A549 (cell line): Measurements from ENCODE around the gene MOV10L1. TPM values are rescaled to one million over a fixed set of nuclear protein-coding genes. Genes with fewer than 3 reads are reported as not detected.

ENCODE experiments used
- ATAC-seq, 2 experiments: fragments of 200-7000 bp in 1 of 2; fragments of >200 bp in 1 of 2; cut with Nextera tagmentation in 1 of 2; cut with Tn5 transposase in 1 of 2; 3 replicates each; pipeline versions ENCODE4 v1.8.0 to v1.9.1; 2018 to 2020; ENCODE audit warnings: mild to moderate bottlenecking in 1 of 2, moderate library complexity in 1 of 2
- CTCF ChIA-PET: fragments of 300-600 bp; sonication (Branson Sonifier 250); formaldehyde crosslinking; extraction: SDS; loops from one replicate; lab custom pipeline; 2021; ENCODE audit warnings: antibody characterized with exemption, inconsistent platforms; lab: Yijun Ruan, JAX
- POLR2A ChIA-PET: fragments of 350-600 bp; formaldehyde crosslinking; extraction: SDS; loops from one replicate; lab custom pipeline; 2021; ENCODE audit warnings: antibody characterized with exemption, inconsistent platforms; lab: Yijun Ruan, JAX
- DNase-seq, 2 experiments: peaks; one replicate each; pipeline versions ENCODE4 v3.0.0 to v3.0.0-alpha.2; 2011 to 2016; ENCODE audit warnings: low read depth in 1 of 2, low spot score in 1 of 2
- FAIRE-seq: peaks from 2 replicates; lab custom pipeline; 2011; peaks lifted over from hg19 to GRCh38; lab: Jason Lieb, UNC
- H3K27ac ChIP-seq, 2 experiments: fragments of >200 bp; sonication (Bioruptor Twin); formaldehyde crosslinking; 3 replicates each; pipeline ENCODE4 v1.5.1; 2016 to 2017
- H3K4me1 ChIP-seq: fragments of >200 bp; sonication (Bioruptor Twin); formaldehyde crosslinking; 3 replicates; pipeline ENCODE4 v1.6.1; 2016
- H3K4me2 ChIP-seq: fragments of >200 bp; sonication (Bioruptor Twin); formaldehyde crosslinking; 3 replicates; pipeline ENCODE4 v1.6.1; 2016
- H3K4me3 ChIP-seq: fragments of >200 bp; sonication (Bioruptor Twin); formaldehyde crosslinking; 3 replicates; pipeline ENCODE4 v1.5.1; 2016
- H3K9me3 ChIP-seq: fragments of >200 bp; sonication (Bioruptor Twin); formaldehyde crosslinking; 3 replicates; pipeline ENCODE4 v1.6.1; 2016
- CBX2 ChIP-seq: fragments of 200-600 bp; sonication (generic); IDR thresholded peaks from 2 replicates; pipeline ENCODE4 v1.6.1; 2016; ENCODE audit warnings: low read depth, mild to moderate bottlenecking, borderline replicate concordance
- CBX8 ChIP-seq: fragments of 200-600 bp; sonication (generic); IDR thresholded peaks from 2 replicates; pipeline ENCODE4 v1.6.1; 2016
- CHD4 ChIP-seq: fragments of 200-600 bp; sonication (generic); IDR thresholded peaks from 2 replicates; pipeline ENCODE4 v1.6.1; 2016; ENCODE audit warnings: antibody characterized with exemption, mild to moderate bottlenecking, borderline replicate concordance
- FOSB ChIP-seq: fragments of 250-450 bp; sonication (Bioruptor Pico); IDR thresholded peaks from 2 replicates; pipeline ENCODE4 v1.5.0; 2020; ENCODE audit warnings: mild to moderate bottlenecking, moderate library complexity
- FOSL2 ChIP-seq, 2 experiments: fragments of 450-650 bp in 1 of 2; fragments of >200 bp in 1 of 2; sonication (Bioruptor Twin) in 1 of 2; formaldehyde crosslinking; IDR thresholded peaks; 2 replicates each; pipeline versions ENCODE4 v1.5.0 to v1.6.1; 2016 to 2020; ENCODE audit warnings: mild to moderate bottlenecking in 1 of 2, moderate library complexity in 1 of 2
- FOXS1 ChIP-seq: fragments of 250-450 bp; sonication (Bioruptor Pico); IDR thresholded peaks from 2 replicates; pipeline ENCODE4 v1.5.0; 2020; ENCODE audit warnings: mild to moderate bottlenecking, moderate library complexity
- HDAC2 ChIP-seq: fragments of 200-600 bp; sonication (generic); IDR thresholded peaks from 2 replicates; pipeline ENCODE4 v1.6.1; 2016
- HOXB5 ChIP-seq: fragments of 250-450 bp; sonication (Bioruptor Pico); IDR thresholded peaks from 2 replicates; pipeline ENCODE4 v1.5.0; 2020; ENCODE audit warnings: mild to moderate bottlenecking, moderate library complexity
- JUN ChIP-seq, 2 experiments: fragments of >200 bp; sonication (Bioruptor Twin); formaldehyde crosslinking; IDR thresholded peaks; 2 replicates in 1 of 2; 3 replicates in 1 of 2; pipeline ENCODE4 v1.6.1; 2016 to 2017
- MAZ ChIP-seq: fragments of 150-350 bp; IDR thresholded peaks from 2 replicates; pipeline ENCODE4 v1.6.1; 2014; ENCODE audit warnings: antibody characterized with exemption, low read depth, low read length, borderline replicate concordance
- NFE2L2 ChIP-seq: fragments of 150-350 bp; conservative IDR thresholded peaks from 2 replicates; pipeline ENCODE4 v1.6.1; 2014; ENCODE audit warnings: low read length
- NPAS2 ChIP-seq: fragments of 250-450 bp; sonication (Bioruptor Pico); IDR thresholded peaks from 2 replicates; pipeline ENCODE4 v1.8.0; 2022; ENCODE audit warnings: mild to moderate bottlenecking, moderate library complexity, borderline replicate concordance
- RCOR1 ChIP-seq: fragments of 150-350 bp; IDR thresholded peaks from 2 replicates; pipeline ENCODE4 v1.6.1; 2014; ENCODE audit warnings: antibody characterized with exemption, low read length, low read depth
- RFX5 ChIP-seq: fragments of 450-650 bp; IDR thresholded peaks from 2 replicates; pipeline ENCODE4 v1.7.1; 2014; ENCODE audit warnings: antibody characterized with exemption, mild to moderate bottlenecking, moderate library complexity
- RNF2 ChIP-seq: fragments of 200-600 bp; sonication (generic); IDR thresholded peaks from 2 replicates; pipeline ENCODE4 v1.6.1; 2016; ENCODE audit warnings: low read depth, mild to moderate bottlenecking, antibody characterized with exemption, moderate library complexity, borderline replicate concordance
- TFCP2L1 ChIP-seq: fragments of 250-450 bp; sonication (Bioruptor Pico); IDR thresholded peaks from 2 replicates; pipeline ENCODE4 v1.5.0; 2021; ENCODE audit warnings: mild to moderate bottlenecking
- TP53 ChIP-seq: fragments of 250-450 bp; sonication (Bioruptor Pico); IDR thresholded peaks from 2 replicates; pipeline ENCODE4 v1.5.0; 2021; ENCODE audit warnings: mild to moderate bottlenecking, moderate library complexity
- ZC3H11A ChIP-seq: fragments of 450-650 bp; IDR thresholded peaks from 2 replicates; pipeline ENCODE4 v1.6.1; 2014; ENCODE audit warnings: antibody characterized with exemption, mild to moderate bottlenecking
- ZSCAN20 ChIP-seq: fragments of 250-450 bp; sonication (Bioruptor Pico); IDR thresholded peaks from 2 replicates; pipeline ENCODE4 v1.8.0; 2022; ENCODE audit warnings: mild to moderate bottlenecking, moderate library complexity
- WGBS: methylation state at CpG from one replicate; pipeline ENCODE4 v1.1.6; 2017; ENCODE audit errors: missing lambda C conversion rate; 5-methylcytosine and 5-hydroxymethylcytosine counted together
- polyA plus RNA-seq, 4 experiments: library from polyadenylated mRNA; depleted of rRNA in 3 of 4; stranded (reverse); fragments of >200 nt; fragmentation: RNase III in 1 of 4; extraction: RNeasy Plus Mini Kit Qiagen cat#74134 plus additional on column Dnase treatment in 1 of 4; gene quantifications; 2 replicates in 3 of 4; 3 replicates in 1 of 4; pipeline ENCODE4 v1.2.3, GENCODE V29; 2011 to 2017
- TF ChIP-seq, protein P1 (sequence below): IDR thresholded peaks from 2 replicates; pipeline ENCODE4 v1.6.1; 2012
- TF ChIP-seq, protein P2 (sequence below): fragments of >200 bp; sonication (Bioruptor Twin); formaldehyde crosslinking; IDR thresholded peaks from 3 replicates; pipeline ENCODE4 v1.6.1; 2016
- TF ChIP-seq, protein P3 (sequence below): fragments of >200 bp; sonication (Bioruptor Twin); formaldehyde crosslinking; IDR thresholded peaks from 2 replicates; pipeline ENCODE4 v1.6.1; 2016
- TF ChIP-seq, protein P4 (sequence below): fragments of 150-350 bp; IDR thresholded peaks from 2 replicates; pipeline ENCODE4 v1.6.1; 2014; ENCODE audit warnings: low read depth, mild to moderate bottlenecking, low read length
- TF ChIP-seq, protein P5 (sequence below): fragments of 250-450 bp; sonication (Bioruptor Pico); IDR thresholded peaks from 2 replicates; pipeline ENCODE4 v1.5.0; 2021; ENCODE audit warnings: mild to moderate bottlenecking, moderate library complexity, borderline replicate concordance
- TF ChIP-seq, protein P6 (sequence below): IDR thresholded peaks from 2 replicates; pipeline ENCODE4 v1.6.1; 2012; ENCODE audit warnings: low read depth, borderline replicate concordance

Gene MOV10L1
- polyA plus RNA-seq, 2 of the 4 experiments (the other 2 are of a cell fraction) = 0.04 TPM

DNA sequence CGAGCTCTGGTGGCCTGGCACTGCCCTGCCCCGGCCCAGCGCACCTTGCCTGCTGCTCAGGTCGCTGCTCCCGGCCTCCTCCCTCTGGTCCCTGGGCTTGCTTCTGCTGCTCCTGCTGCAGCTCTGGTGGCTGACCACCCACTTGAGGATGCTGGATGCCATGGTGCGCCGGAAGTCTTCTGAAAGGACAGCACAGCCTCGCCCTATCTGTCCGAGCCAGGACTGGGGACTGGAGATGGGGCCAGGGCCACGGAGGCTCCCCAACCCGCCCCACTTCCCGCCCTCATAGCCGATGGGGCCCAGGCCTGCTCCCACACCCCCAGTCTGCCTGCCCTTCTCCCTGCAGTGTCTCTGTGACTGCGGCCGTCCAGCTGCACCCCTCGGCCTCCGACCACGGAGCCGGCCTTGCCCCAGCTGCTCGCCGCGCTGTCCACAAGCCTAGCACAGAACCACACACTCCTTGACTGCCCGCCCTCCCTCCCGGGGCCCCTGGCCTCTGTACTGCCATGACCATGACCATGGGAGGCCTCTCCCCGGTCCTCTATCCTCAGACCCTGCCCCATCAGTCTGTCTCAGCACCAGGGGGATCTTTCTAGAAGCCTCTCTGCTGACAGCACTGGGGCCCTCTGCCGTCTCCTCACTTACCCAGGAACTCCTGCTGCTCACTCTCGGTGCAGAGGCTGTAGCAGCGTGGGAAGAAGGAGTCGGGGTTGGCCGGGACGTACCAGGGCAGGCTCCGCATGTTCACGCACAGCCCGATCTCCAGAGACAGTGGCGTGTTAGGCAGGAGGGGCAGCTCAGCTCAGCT lies 44.4 kb upstream of the MOV10L1 start:
- H3K4me2 ChIP-seq = no peak overlapping the region
- H3K4me1 ChIP-seq = no peaks in the 10 kb centered on the region
- TF ChIP-seq FOXS1 (CRISPR knock-in tag) (no peak), TP53 (CRISPR knock-in tag) (no peak), JUN (IDR thresholded peaks at IDR 0.05) (no peak), RFX5 (no peak), CBX2 (no peak), NFE2L2 (no peak), RCOR1 (no peak)
- TF ChIP-seq, protein P1, sequence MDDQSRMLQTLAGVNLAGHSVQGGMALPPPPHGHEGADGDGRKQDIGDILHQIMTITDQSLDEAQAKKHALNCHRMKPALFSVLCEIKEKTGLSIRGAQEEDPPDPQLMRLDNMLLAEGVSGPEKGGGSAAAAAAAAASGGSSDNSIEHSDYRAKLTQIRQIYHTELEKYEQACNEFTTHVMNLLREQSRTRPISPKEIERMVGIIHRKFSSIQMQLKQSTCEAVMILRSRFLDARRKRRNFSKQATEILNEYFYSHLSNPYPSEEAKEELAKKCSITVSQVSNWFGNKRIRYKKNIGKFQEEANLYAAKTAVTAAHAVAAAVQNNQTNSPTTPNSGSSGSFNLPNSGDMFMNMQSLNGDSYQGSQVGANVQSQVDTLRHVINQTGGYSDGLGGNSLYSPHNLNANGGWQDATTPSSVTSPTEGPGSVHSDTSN = no peak
- TF ChIP-seq, protein P2, sequence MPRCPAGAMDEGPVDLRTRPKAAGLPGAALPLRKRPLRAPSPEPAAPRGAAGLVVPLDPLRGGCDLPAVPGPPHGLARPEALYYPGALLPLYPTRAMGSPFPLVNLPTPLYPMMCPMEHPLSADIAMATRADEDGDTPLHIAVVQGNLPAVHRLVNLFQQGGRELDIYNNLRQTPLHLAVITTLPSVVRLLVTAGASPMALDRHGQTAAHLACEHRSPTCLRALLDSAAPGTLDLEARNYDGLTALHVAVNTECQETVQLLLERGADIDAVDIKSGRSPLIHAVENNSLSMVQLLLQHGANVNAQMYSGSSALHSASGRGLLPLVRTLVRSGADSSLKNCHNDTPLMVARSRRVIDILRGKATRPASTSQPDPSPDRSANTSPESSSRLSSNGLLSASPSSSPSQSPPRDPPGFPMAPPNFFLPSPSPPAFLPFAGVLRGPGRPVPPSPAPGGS = no peak
- TF ChIP-seq, protein P3, sequence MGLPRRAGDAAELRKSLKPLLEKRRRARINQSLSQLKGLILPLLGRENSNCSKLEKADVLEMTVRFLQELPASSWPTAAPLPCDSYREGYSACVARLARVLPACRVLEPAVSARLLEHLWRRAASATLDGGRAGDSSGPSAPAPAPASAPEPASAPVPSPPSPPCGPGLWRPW = no peak
- no peak for DNase-seq
- ChIA-PET CTCF (no interaction called here), POLR2A (no interaction called here)
- 73% methylated on average over 22 of the region's 35 CpGs for WGBS
- ATAC-seq = peak in 1 of 2 experiments; percentile 35; a peak in 2 of 6 replicates
- H3K27ac ChIP-seq = no peak overlapping the region
- no peak for FAIRE-seq
- no peaks in the 10 kb centered on the region for H3K9me3 ChIP-seq
- no peak overlapping the region for H3K4me3 ChIP-seq

DNA sequence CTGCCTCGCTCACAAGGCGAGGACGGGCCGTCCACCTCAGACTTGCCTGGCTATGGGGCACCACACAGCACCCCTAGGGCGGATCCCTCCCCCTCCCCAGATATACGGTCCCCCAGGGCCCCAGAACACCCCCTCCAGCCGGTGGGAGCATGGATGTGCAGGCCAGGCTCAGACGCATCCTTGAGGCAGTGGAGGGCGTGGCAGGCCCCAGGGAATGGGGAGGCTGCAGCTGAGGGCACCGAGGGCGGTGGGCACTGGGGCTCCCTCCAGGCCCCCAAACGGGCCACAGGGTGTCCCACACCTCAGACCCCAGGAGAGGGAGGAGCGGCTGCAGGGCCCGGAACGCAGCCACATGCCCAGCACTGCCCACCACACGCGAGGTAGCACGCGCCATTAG lies 43.8 kb upstream of the MOV10L1 start:
- H3K27ac ChIP-seq = no peak overlapping the region
- no peak for DNase-seq
- H3K9me3 ChIP-seq = no peaks in the 10 kb centered on the region
- ATAC-seq = peak; percentile 32 to 41; a peak in 2 of 6 replicates
- H3K4me3 ChIP-seq = no peak overlapping the region
- WGBS = 100% methylated on average over 2 of the region's 19 CpGs
- no peak for TF ChIP-seq ZC3H11A
- TF ChIP-seq FOSL2 (IDR thresholded peaks at IDR 0.05) = no peak
- no peak for TF ChIP-seq FOSL2 (CRISPR knock-in tag; IDR thresholded peaks at IDR 0.05)
- TF ChIP-seq RNF2 = no peak
- TF ChIP-seq HOXB5 (CRISPR knock-in tag) = no peak
- no peak for TF ChIP-seq FOXS1 (CRISPR knock-in tag)
- TF ChIP-seq TFCP2L1 (CRISPR knock-in tag) = no peak
- TF ChIP-seq FOSB = no peak
- TF ChIP-seq, protein P4, sequence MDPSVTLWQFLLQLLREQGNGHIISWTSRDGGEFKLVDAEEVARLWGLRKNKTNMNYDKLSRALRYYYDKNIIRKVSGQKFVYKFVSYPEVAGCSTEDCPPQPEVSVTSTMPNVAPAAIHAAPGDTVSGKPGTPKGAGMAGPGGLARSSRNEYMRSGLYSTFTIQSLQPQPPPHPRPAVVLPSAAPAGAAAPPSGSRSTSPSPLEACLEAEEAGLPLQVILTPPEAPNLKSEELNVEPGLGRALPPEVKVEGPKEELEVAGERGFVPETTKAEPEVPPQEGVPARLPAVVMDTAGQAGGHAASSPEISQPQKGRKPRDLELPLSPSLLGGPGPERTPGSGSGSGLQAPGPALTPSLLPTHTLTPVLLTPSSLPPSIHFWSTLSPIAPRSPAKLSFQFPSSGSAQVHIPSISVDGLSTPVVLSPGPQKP = no peak
- TF ChIP-seq, protein P5, sequence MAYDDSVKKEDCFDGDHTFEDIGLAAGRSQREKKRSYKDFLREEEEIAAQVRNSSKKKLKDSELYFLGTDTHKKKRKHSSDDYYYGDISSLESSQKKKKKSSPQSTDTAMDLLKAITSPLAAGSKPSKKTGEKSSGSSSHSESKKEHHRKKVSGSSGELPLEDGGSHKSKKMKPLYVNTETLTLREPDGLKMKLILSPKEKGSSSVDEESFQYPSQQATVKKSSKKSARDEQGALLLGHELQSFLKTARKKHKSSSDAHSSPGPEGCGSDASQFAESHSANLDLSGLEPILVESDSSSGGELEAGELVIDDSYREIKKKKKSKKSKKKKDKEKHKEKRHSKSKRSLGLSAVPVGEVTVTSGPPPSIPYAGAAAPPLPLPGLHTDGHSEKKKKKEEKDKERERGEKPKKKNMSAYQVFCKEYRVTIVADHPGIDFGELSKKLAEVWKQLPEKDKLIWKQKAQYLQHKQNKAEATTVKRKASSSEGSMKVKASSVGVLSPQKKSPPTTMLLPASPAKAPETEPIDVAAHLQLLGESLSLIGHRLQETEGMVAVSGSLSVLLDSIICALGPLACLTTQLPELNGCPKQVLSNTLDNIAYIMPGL = no peak
- TF ChIP-seq, protein P6, sequence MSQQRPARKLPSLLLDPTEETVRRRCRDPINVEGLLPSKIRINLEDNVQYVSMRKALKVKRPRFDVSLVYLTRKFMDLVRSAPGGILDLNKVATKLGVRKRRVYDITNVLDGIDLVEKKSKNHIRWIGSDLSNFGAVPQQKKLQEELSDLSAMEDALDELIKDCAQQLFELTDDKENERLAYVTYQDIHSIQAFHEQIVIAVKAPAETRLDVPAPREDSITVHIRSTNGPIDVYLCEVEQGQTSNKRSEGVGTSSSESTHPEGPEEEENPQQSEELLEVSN = no peak
- TF ChIP-seq MAZ = no peak
- no peak for TF ChIP-seq CHD4
- no peak for TF ChIP-seq HDAC2
- no peak for TF ChIP-seq CBX8
- TF ChIP-seq ZSCAN20 (CRISPR knock-in tag) = no peak
- TF ChIP-seq NPAS2 (CRISPR knock-in tag) = no peak
- ChIA-PET POLR2A (no interaction called here), CTCF (no interaction called here)
- H3K4me1 ChIP-seq = no peaks in the 10 kb centered on the region
- no peak overlapping the region for H3K4me2 ChIP-seq
- FAIRE-seq = no peak
